Right cardiac atrium (tissue), 5 donors: Measurements from ENCODE around the gene TMEM207. TPM values are rescaled to one million over a fixed set of nuclear protein-coding genes. Genes with fewer than 3 reads are reported as not detected.

Experiments used
- ATAC-seq, 2 donors: fragments of 200-7000 bp; cut with Tn5 transposase; one replicate each; pipeline versions ENCODE4 v1.8.0 to v1.9.1; 2020; ENCODE audit warnings: moderate library complexity in 2 of 2, mild to moderate bottlenecking in 1 of 2
- DNase-seq, 3 donors: peaks; one replicate each; pipeline ENCODE4 v3.0.0-alpha.2; 2020
- H3K27ac ChIP-seq: one replicate; pipeline ENCODE4 v1.5.1; 2013; ENCODE audit warnings: mild to moderate bottlenecking, low read length, control low read depth, moderate library complexity
- H3K27me3 ChIP-seq: one replicate; pipeline ENCODE4 v1.6.1; 2013; ENCODE audit not compliant: control insufficient read depth, insufficient read depth
- H3K4me1 ChIP-seq: one replicate; pipeline ENCODE4 v1.6.1; 2013; ENCODE audit warnings: low read length; ENCODE audit not compliant: control insufficient read depth, insufficient read depth
- H3K4me3 ChIP-seq: one replicate; pipeline ENCODE4 v1.5.1; 2013; ENCODE audit warnings: low read length, control low read depth
- H3K9me3 ChIP-seq: one replicate; pipeline ENCODE4 v1.6.1; 2013; ENCODE audit warnings: low read length; ENCODE audit not compliant: control insufficient read depth
- WGBS: extraction: QIAGEN DNeasy Blood & Tissue Kit; methylation state at CpG from one replicate; pipeline ENCODE4 v1.1.7; 2013; 5-methylcytosine and 5-hydroxymethylcytosine counted together
- intact Hi-C, 4 donors: fragments of 100-400 bp; cut with DNase I; formaldehyde crosslinking; loops; one replicate each; pipeline versions ENCODE4 v1.11.0 to v1.14.0; 2022 to 2023
- polyA plus RNA-seq: library from polyadenylated mRNA; stranded (reverse); fragments of 200-250 nt; gene quantifications from one replicate; pipeline ENCODE4 v1.2.3, GENCODE V29; 2013
- total RNA-seq, 4 donors: library from RNA; stranded (reverse); fragmentation: NEBNext Ultra II Directional; extraction: Animal tissue kit (Norgen Biotek cat#: 25700); gene quantifications; one replicate each; pipeline ENCODE4 v1.2.1, GENCODE V29; 2021
- donor health status: healthy with polysubstance abuse.
- donor health status: DM: no; HTN: yes; CAD: no.
- donor health status: DM: no; HTN: no; CAD: no.
- donor health status: DM: no; HTN: yes; CAD: no; lungs with severe emphysema.
- donor health status: DM: yes; HTN: yes; CAD: no.

The TMEM207 gene
- total and polyA plus RNA-seq, 5 donors = not detected

- Histone ChIP-seq H3K27me3 (no peaks in the 10 kb centered on the region), H3K9me3 (no peaks in the 10 kb centered on the region), H3K27ac (no peak overlapping the region), H3K4me3 (no peak overlapping the region), H3K4me1 (no peaks in the 10 kb centered on the region)
- no peak for ATAC-seq
- intact Hi-C loops = no loop called here
- WGBS = 89% methylated on average over 3 of the region's 3 CpGs
- no peak for DNase-seq
Observed at GRCh38 chr3:190444576-190445145, 5.0 kb downstream of the TMEM207 start.

DNA sequence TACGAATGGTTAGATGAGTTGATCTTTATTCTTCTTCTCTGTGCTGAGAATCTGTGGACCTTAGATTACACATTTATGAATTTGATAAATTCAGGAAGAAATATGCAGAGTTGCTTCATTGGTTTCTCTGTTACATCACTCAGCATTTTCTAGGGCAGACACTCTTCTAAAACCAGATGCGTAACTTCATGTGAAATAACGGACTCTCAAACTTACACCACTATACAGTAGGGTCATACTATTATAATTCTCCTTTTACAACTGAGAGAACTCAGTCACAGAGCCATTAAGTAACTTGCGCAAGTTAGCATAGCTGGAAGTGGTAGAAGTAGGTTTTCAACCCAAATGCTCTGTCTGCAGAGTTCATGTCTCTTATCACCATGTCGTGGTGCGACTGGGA, 5.7 kb downstream of the TMEM207 start:
- Histone ChIP-seq H3K27ac (no peak overlapping the region), H3K4me1 (no peaks in the 10 kb centered on the region), H3K27me3 (no peaks in the 10 kb centered on the region), H3K9me3 (no peaks in the 10 kb centered on the region), H3K4me3 (no peak overlapping the region)
- intact Hi-C loops = no loop called here
- ATAC-seq = no peak
- 76% methylated on average over 6 of the region's 6 CpGs for WGBS
- no peak for DNase-seq

GRCh38 chr3:190443257-190443656, 6.4 kb downstream of the TMEM207 start:
- ATAC-seq (no peak), DNase-seq (no peak)
- Histone ChIP-seq H3K27ac (no peak overlapping the region), H3K4me3 (no peak overlapping the region), H3K9me3 (no peaks in the 10 kb centered on the region), H3K4me1 (no peaks in the 10 kb centered on the region), H3K27me3 (no peaks in the 10 kb centered on the region)
- WGBS = 69% methylated on average over 3 of the region's 3 CpGs
- intact Hi-C loops = no loop called here

DNA sequence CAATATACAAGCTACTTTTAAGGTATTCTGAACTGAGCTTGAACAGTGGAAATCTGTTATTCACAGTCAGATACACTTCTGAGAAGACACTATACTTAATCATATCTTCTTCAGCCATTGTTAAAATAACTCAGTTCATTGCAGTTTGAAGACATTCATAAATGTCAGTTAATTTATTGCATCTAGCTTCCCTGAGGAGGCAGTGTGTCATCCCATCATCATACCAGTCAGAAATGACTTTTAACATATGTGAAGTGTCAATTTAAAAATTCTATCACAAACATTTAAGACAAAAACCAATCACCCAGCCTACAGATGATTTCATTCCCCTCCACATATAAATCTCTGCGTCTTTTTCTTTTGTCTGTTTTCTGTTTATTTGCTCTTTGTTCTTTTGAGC, 7.5 kb downstream of the TMEM207 start:
- no peak overlapping the region for H3K27ac ChIP-seq
- no peak for DNase-seq
- intact Hi-C loops = no loop called here

DNA sequence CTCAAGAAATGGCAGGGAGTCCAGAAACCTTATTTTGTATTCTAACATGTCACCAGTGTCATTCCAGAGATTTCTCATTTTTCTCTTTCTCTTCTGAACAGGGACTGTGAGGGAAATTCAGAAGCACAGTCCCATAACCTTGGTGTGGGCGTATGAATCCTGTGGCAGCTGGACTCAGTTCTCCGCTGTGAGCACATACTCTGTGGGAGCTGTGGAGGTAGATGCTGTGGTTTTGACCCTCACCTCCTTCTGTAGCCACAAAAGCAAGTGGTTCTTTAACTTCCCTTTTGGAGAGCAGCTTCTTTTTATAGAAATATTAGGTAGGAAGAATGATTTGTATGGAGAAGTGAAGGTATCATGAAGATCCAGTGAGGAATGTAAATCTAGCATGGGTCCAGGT, 13.4 kb downstream of the TMEM207 start:
- Histone ChIP-seq H3K27me3 (no peaks in the 10 kb centered on the region), H3K9me3 (no peaks in the 10 kb centered on the region), H3K4me1 (no peaks in the 10 kb centered on the region), H3K27ac (no peak overlapping the region), H3K4me3 (no peak overlapping the region)
- no peak for ATAC-seq
- WGBS = 76% methylated on average over 2 of the region's 2 CpGs
- DNase-seq = no peak
- intact Hi-C loops = no loop called here

More for the DNA sequence above, 7.5 kb downstream of the TMEM207 start:
- no peaks in the 10 kb centered on the region for H3K27me3 ChIP-seq
- H3K9me3 ChIP-seq = no peaks in the 10 kb centered on the region
- no peak overlapping the region for H3K4me3 ChIP-seq
- H3K4me1 ChIP-seq = no peaks in the 10 kb centered on the region
- no peak for ATAC-seq
- 94% methylated on average over 1 of the region's 1 CpG for WGBS

DNA sequence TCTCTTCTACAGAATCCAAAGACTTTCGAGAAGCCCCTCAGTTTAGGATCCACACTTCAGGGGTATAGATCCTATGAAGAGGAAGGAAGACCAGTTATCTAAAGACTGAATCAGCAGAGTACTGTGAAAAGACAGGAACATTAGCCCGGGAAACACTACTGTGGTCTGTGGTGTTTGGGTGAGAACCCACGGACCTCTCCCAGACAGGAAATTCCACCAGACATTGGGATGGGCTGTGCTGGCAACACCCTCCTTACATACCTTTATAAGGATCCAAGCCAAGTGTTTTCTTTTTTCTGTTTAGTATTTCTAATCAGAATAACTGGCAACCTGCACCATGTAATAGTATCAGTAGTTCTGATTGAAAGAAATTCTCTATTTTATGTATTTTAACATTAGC, 14.1 kb downstream of the TMEM207 start:
- ATAC-seq (no peak), DNase-seq (no peak)
- Histone ChIP-seq H3K27ac (no peak overlapping the region), H3K27me3 (no peaks in the 10 kb centered on the region), H3K4me3 (no peak overlapping the region), H3K4me1 (no peaks in the 10 kb centered on the region), H3K9me3 (no peaks in the 10 kb centered on the region)
- intact Hi-C loops = no loop called here
- 61% methylated on average over 3 of the region's 3 CpGs for WGBS

- no peak overlapping the region for H3K27ac ChIP-seq
- H3K27me3 ChIP-seq = no peaks in the 10 kb centered on the region
- H3K9me3 ChIP-seq = no peaks in the 10 kb centered on the region
- intact Hi-C loops = no loop called here
- ATAC-seq = no peak
- DNase-seq = no peak
- H3K4me1 ChIP-seq = no peaks in the 10 kb centered on the region
- WGBS = 76% methylated on average over 4 of the region's 4 CpGs
- H3K4me3 ChIP-seq = no peak overlapping the region
Observed at GRCh38 chr3:190433626-190434025, 16.1 kb downstream of the TMEM207 start.

- intact Hi-C loops = no loop called here
- no peak for DNase-seq
- Histone ChIP-seq H3K4me1 (no peaks in the 10 kb centered on the region), H3K9me3 (no peaks in the 10 kb centered on the region), H3K27ac (no peak overlapping the region), H3K27me3 (no peaks in the 10 kb centered on the region), H3K4me3 (no peak overlapping the region)
- no peak for ATAC-seq
Observed at GRCh38 chr3:190432216-190432615, 17.5 kb downstream of the TMEM207 start.

GRCh38 chr3:190430906-190431305, 18.8 kb downstream of the TMEM207 start:
- ATAC-seq (no peak), DNase-seq (no peak)
- H3K4me1 ChIP-seq = no peaks in the 10 kb centered on the region
- no peak overlapping the region for H3K27ac ChIP-seq
- H3K27me3 ChIP-seq = no peaks in the 10 kb centered on the region
- no peak overlapping the region for H3K4me3 ChIP-seq
- H3K9me3 ChIP-seq = no peaks in the 10 kb centered on the region
- intact Hi-C loops = no loop called here
- WGBS = 79% methylated on average over 2 of the region's 2 CpGs

DNA sequence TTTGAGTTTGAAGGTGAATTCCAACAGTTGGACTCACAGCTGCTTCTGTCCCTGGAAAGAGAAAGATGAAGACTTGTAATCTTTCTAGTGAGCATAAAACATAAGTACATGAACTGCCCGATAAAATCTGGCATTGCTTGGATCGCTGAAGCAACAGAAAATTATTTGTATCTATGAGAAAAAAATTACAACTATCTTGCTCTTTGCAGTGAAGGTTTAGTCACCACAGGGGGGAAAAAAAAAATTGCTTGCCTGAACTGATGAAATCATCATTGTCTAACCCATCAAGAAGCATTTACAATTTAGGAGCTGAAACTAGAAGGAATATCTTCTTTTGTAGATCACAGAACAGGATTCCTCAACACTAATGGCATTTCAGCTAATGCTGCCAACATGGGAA, 20.0 kb downstream of the TMEM207 start:
- WGBS = 86% methylated on average over 2 of the region's 2 CpGs
- intact Hi-C loops = no loop called here
- no peaks in the 10 kb centered on the region for H3K27me3 ChIP-seq
- H3K27ac ChIP-seq = no peak overlapping the region
- no peaks in the 10 kb centered on the region for H3K4me1 ChIP-seq
- ATAC-seq = no peak
- H3K4me3 ChIP-seq = no peak overlapping the region
- no peak for DNase-seq
- H3K9me3 ChIP-seq = no peaks in the 10 kb centered on the region

GRCh38 chr3:190426806-190427507, 22.7 kb downstream of the TMEM207 start:
- no peaks in the 10 kb centered on the region for H3K27me3 ChIP-seq

GRCh38 chr3:190425833-190426232, 23.9 kb downstream of the TMEM207 start:
- no peak overlapping the region for H3K27ac ChIP-seq
- no peak overlapping the region for H3K4me3 ChIP-seq
- no peaks in the 10 kb centered on the region for H3K4me1 ChIP-seq
- WGBS = 96% methylated on average over 1 of the region's 1 CpG
- ATAC-seq (no peak), DNase-seq (no peak)
- H3K27me3 ChIP-seq = no peaks in the 10 kb centered on the region
- no peaks in the 10 kb centered on the region for H3K9me3 ChIP-seq
- intact Hi-C loops = no loop called here

More at GRCh38 chr3:190426806-190427507, 22.7 kb downstream of the TMEM207 start:
- no peak for ATAC-seq
- WGBS = 85% methylated on average over 6 of the region's 6 CpGs
- Histone ChIP-seq H3K4me3 (no peak overlapping the region), H3K27ac (no peak overlapping the region), H3K4me1 (no peaks in the 10 kb centered on the region), H3K9me3 (no peaks in the 10 kb centered on the region)
- DNase-seq = no peak
- intact Hi-C loops = no loop called here
